Measurements from ENCODE around the gene TBC1D19.

The TBC1D19 gene

GRCh38 chr4:26601204-26601603, 17.3 kb downstream of the TBC1D19 start:
- TF ChIP-seq, protein P1, sequence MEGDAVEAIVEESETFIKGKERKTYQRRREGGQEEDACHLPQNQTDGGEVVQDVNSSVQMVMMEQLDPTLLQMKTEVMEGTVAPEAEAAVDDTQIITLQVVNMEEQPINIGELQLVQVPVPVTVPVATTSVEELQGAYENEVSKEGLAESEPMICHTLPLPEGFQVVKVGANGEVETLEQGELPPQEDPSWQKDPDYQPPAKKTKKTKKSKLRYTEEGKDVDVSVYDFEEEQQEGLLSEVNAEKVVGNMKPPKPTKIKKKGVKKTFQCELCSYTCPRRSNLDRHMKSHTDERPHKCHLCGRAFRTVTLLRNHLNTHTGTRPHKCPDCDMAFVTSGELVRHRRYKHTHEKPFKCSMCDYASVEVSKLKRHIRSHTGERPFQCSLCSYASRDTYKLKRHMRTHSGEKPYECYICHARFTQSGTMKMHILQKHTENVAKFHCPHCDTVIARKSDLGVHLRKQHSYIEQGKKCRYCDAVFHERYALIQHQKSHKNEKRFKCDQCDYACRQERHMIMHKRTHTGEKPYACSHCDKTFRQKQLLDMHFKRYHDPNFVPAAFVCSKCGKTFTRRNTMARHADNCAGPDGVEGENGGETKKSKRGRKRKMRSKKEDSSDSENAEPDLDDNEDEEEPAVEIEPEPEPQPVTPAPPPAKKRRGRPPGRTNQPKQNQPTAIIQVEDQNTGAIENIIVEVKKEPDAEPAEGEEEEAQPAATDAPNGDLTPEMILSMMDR (IDR thresholded peaks at IDR 0.05; ENCODE audit: low read depth, low read length), result no peak
- no peak overlapping the region for H3K4me3 ChIP-seq (ENCODE audit: low read depth, low read length)

- TF ChIP-seq, protein P1 (IDR thresholded peaks at IDR 0.05; ENCODE audit: low read depth, low read length), result no peak
- no peak overlapping the region for H3K4me3 ChIP-seq (ENCODE audit: low read depth, low read length)
Observed at GRCh38 chr4:26607776-26608175, 23.9 kb downstream of the TBC1D19 start.

GRCh38 chr4:26609391-26609790, 25.5 kb downstream of the TBC1D19 start:
- TF ChIP-seq, protein P1 (IDR thresholded peaks at IDR 0.05; ENCODE audit: low read depth, low read length), result no peak
- H3K4me3 ChIP-seq (ENCODE audit: low read depth, low read length), result no peak overlapping the region

GRCh38 chr4:26609868-26610267, 26.0 kb downstream of the TBC1D19 start:
- no peak overlapping the region for H3K4me3 ChIP-seq (ENCODE audit: low read depth, low read length)
- TF ChIP-seq, protein P1 (IDR thresholded peaks at IDR 0.05; ENCODE audit: low read depth, low read length), result no peak

GRCh38 chr4:26611372-26611771, 27.5 kb downstream of the TBC1D19 start:
- H3K4me3 ChIP-seq (ENCODE audit: low read depth, low read length), result no peak overlapping the region
- TF ChIP-seq, protein P1 (IDR thresholded peaks at IDR 0.05; ENCODE audit: low read depth, low read length), result no peak

- TF ChIP-seq, protein P1 (IDR thresholded peaks at IDR 0.05; ENCODE audit: low read depth, low read length), result no peak
- H3K4me3 ChIP-seq (ENCODE audit: low read depth, low read length), result no peak overlapping the region
Observed at GRCh38 chr4:26611885-26612284, 28.0 kb downstream of the TBC1D19 start.

GRCh38 chr4:26613237-26613636, 29.4 kb downstream of the TBC1D19 start:
- no peak overlapping the region for H3K4me3 ChIP-seq (ENCODE audit: low read depth, low read length)
- TF ChIP-seq, protein P1 (IDR thresholded peaks at IDR 0.05; ENCODE audit: low read depth, low read length), result no peak

Measured in WI38 (cell line).